Mesothelial cell of epicardium (in vitro differentiated cells): ENCODE results near the gene SV2B. TPM values are rescaled to one million over a fixed set of nuclear protein-coding genes. Genes with fewer than 3 reads are reported as not detected.

Experiments
- DNase-seq, 2 experiments: peaks; one replicate each; pipeline ENCODE4 v3.0.0; 2021; ENCODE audit warnings: low spot score in 2 of 2; ENCODE audit not compliant: unreplicated experiment in 2 of 2
- H3K27ac Mint-ChIP-seq: 2 replicates; pipeline ENCODE4 v1.8.0; 2021; ENCODE audit warnings: mixed read lengths
- H3K27me3 Mint-ChIP-seq: 2 replicates; pipeline ENCODE4 v1.8.0; 2021; ENCODE audit warnings: low read depth, mixed read lengths
- H3K36me3 Mint-ChIP-seq: 2 replicates; pipeline ENCODE4 v1.8.0; 2021; ENCODE audit warnings: mixed read lengths
- H3K4me1 Mint-ChIP-seq: 2 replicates; pipeline ENCODE4 v1.8.0; 2021; ENCODE audit warnings: mixed read lengths
- H3K4me3 Mint-ChIP-seq: 2 replicates; pipeline ENCODE4 v1.8.0; 2021; ENCODE audit warnings: mild to moderate bottlenecking, moderate library complexity, mixed read lengths
- H3K9me3 Mint-ChIP-seq: 2 replicates; pipeline ENCODE4 v1.8.0; 2021; ENCODE audit warnings: mixed read lengths
- CTCF ChIP-seq: fragments of 200-600 bp; sonication (generic); IDR thresholded peaks from one replicate; pipeline ENCODE4 v1.5.0; 2021; ENCODE audit warnings: antibody characterized with exemption; ENCODE audit not compliant: unreplicated experiment
- total RNA-seq: library from RNA; stranded (reverse); gene quantifications from 3 replicates; pipeline ENCODE4 v1.2.1, GENCODE V29; 2021

The SV2B gene
- total RNA-seq, 1 donor from 2014 or later: 0.29 TPM

GRCh38 chr15:91263632-91264531 is 163.8 kb downstream of the SV2B start:
- Mint-ChIP-seq H3K27ac (no peak overlapping the region), H3K4me3 (no peak overlapping the region), H3K36me3 (no peaks in the 10 kb centered on the region), H3K9me3 (no peaks in the 10 kb centered on the region), H3K4me1 (no peaks in the 10 kb centered on the region), H3K27me3 (peaks cover 47% of the 10 kb centered on the region)
- DNase-seq: no peak
- no peak for TF ChIP-seq CTCF

GRCh38 chr15:91264651-91265351 is 164.7 kb downstream of the SV2B start:
- no peaks in the 10 kb centered on the region for H3K36me3 Mint-ChIP-seq
- H3K9me3 Mint-ChIP-seq: no peaks in the 10 kb centered on the region
- no peak overlapping the region for H3K4me3 Mint-ChIP-seq
- no peak for TF ChIP-seq CTCF
- DNase-seq: no peak
- H3K27ac Mint-ChIP-seq: no peak overlapping the region
- no peaks in the 10 kb centered on the region for H3K4me1 Mint-ChIP-seq
- H3K27me3 Mint-ChIP-seq: peaks cover 53% of the 10 kb centered on the region

- H3K9me3 Mint-ChIP-seq: no peaks in the 10 kb centered on the region
- H3K36me3 Mint-ChIP-seq: no peaks in the 10 kb centered on the region
- no peak overlapping the region for H3K27ac Mint-ChIP-seq
- no peak overlapping the region for H3K4me3 Mint-ChIP-seq
- TF ChIP-seq CTCF: no peak
- no peak for DNase-seq
- no peaks in the 10 kb centered on the region for H3K4me1 Mint-ChIP-seq
- peaks cover 55% of the 10 kb centered on the region for H3K27me3 Mint-ChIP-seq
Measured at GRCh38 chr15:91265416-91265940, 165.4 kb downstream of the SV2B start.

DNA sequence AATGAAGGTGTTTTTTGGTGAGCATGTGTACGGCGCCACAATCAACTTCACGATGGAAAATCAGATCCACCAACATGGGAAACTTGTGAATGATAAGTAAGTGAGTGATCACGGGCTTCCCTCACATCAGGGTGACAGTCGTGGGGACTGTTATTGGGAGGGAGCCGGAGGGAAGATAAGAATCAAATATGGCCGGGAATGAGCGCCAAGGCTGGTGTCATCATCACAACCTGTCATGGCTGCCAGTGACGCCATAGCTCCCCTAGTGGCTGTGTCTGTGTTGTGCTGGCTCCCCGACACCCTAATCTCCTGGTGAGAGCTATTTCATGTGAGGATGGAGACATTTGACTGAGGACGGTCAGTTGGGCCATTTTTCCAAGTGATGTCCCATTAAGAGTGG is 168.5 kb downstream of the SV2B start:
- no peak overlapping the region for H3K4me3 Mint-ChIP-seq
- peaks cover 71% of the 10 kb centered on the region for H3K27me3 Mint-ChIP-seq
- H3K4me1 Mint-ChIP-seq: no peaks in the 10 kb centered on the region
- no peak overlapping the region for H3K27ac Mint-ChIP-seq
- no peak for TF ChIP-seq CTCF
- no peaks in the 10 kb centered on the region for H3K9me3 Mint-ChIP-seq
- H3K36me3 Mint-ChIP-seq: no peaks in the 10 kb centered on the region
- no peak for DNase-seq

GRCh38 chr15:91270747-91271146 is 170.7 kb downstream of the SV2B start:
- H3K27ac Mint-ChIP-seq: no peak overlapping the region
- H3K27me3 Mint-ChIP-seq: peaks cover 78% of the 10 kb centered on the region
- H3K4me3 Mint-ChIP-seq: no peak overlapping the region
- DNase-seq: no peak
- no peaks in the 10 kb centered on the region for H3K4me1 Mint-ChIP-seq
- TF ChIP-seq CTCF: no peak
- peaks cover 4% of the 10 kb centered on the region for H3K9me3 Mint-ChIP-seq
- no peaks in the 10 kb centered on the region for H3K36me3 Mint-ChIP-seq
